Measurements from ENCODE around the gene HIKESHI. TPM values are rescaled to one million over a fixed set of nuclear protein-coding genes. Genes with fewer than 3 reads are reported as not detected.

HIKESHI gene
- total and polyA plus RNA-seq, 2 of the 13 experiments (the other 11 are each of a cell fraction or from before 2014, with no cell fraction given): 67.8 to 74.8 TPM

GRCh38 chr11:86377972-86378371 lies 75.9 kb downstream of the HIKESHI start:
- ChIA-PET POLR2A (no interaction called here), CTCF (ENCODE audit: low intra/inter-chr PET ratio, low total read pairs) (no interaction called here)
- Histone ChIP-seq H4K20me1 (ENCODE audit: insufficient read depth, low read length) (no peaks in the 10 kb centered on the region), H3K4me1 (ENCODE audit: insufficient read depth, low read length) (no peaks in the 10 kb centered on the region), H3K9ac (ENCODE audit: insufficient read depth, low read depth, low read length) (no peak overlapping the region), H3K4me3 (replicated peaks in 1 of 3; ENCODE audit: insufficient read depth in 1 of 3, low read depth in 2 of 3, low read length in 3 of 3) (no peak overlapping the region), H3K27me3 (ENCODE audit: control insufficient read depth in 1 of 2, insufficient read depth in 2 of 2, low read length in 2 of 2) (peaks cover 1 to 3% of the 10 kb centered on the region in 2 experiments; a peak in 1 of 5 replicates), H3K36me3 (replicated peaks in 1 of 2; ENCODE audit: control insufficient read depth in 1 of 2, insufficient read depth in 2 of 2, low read length in 2 of 2) (no peaks in the 10 kb centered on the region), H3K79me2 (ENCODE audit: insufficient read depth, low read length) (no peaks in the 10 kb centered on the region), H3K27ac (ENCODE audit: extremely low read length, insufficient read depth, low read length) (no peak overlapping the region), H2AFZ (ENCODE audit: low read length) (no peak overlapping the region), H3K9me3 (ENCODE audit: low read length) (no peaks in the 10 kb centered on the region), H3K4me2 (ENCODE audit: low read depth, low read length) (no peak overlapping the region)
- TF ChIP-seq ZNF724P (CRISPR knock-in tag; IDR thresholded peaks at IDR 0.05; ENCODE audit: borderline replicate concordance) (no peak), MAFK (conservative IDR thresholded peaks at IDR 0.05 in 1 of 2, IDR thresholded peaks at IDR 0.05 in 1 of 2; ENCODE audit: low read length in 2 of 2) (peak; percentile 81 to 90), BHLHE40 (IDR thresholded peaks at IDR 0.05; ENCODE audit: low read length) (no peak), ZMYM3 (CRISPR knock-in tag; IDR thresholded peaks at IDR 0.05) (no peak), SRF (IDR thresholded peaks at IDR 0.05; ENCODE audit: low read depth, low read length) (no peak), TOPORS (CRISPR knock-in tag; IDR thresholded peaks at IDR 0.05) (no peak), NFE2L2 (IDR thresholded peaks at IDR 0.05; ENCODE audit: low read length) (0 out of 2 replicates have a peak, but pooled peaks have one; percentile 30), ZNF598 (CRISPR knock-in tag; IDR thresholded peaks at IDR 0.05; ENCODE audit: borderline replicate concordance) (no peak), MAFF (IDR thresholded peaks at IDR 0.05; ENCODE audit: low read depth, low read length) (peak; percentile 82), ZNF333 (CRISPR knock-in tag; IDR thresholded peaks at IDR 0.05; ENCODE audit: borderline replicate concordance) (no peak), PBX2 (CRISPR knock-in tag; IDR thresholded peaks at IDR 0.05) (no peak), ZFP36 (IDR thresholded peaks at IDR 0.05; ENCODE audit: borderline replicate concordance, low read depth, low read length, partially characterized antibody) (no peak), JUNB (CRISPR knock-in tag; IDR thresholded peaks at IDR 0.05; ENCODE audit: borderline replicate concordance) (no peak), RFX1 (IDR thresholded peaks at IDR 0.05) (no peak), ZBTB42 (CRISPR knock-in tag; IDR thresholded peaks at IDR 0.05) (no peak), ZBTB46 (CRISPR knock-in tag; IDR thresholded peaks at IDR 0.05; ENCODE audit: borderline replicate concordance) (no peak), THAP9 (CRISPR knock-in tag; IDR thresholded peaks at IDR 0.05; ENCODE audit: borderline replicate concordance) (no peak), TEAD3 (CRISPR knock-in tag; optimal IDR thresholded peaks at IDR 0.05; ENCODE audit: borderline replicate concordance) (no peak), ZIK1 (CRISPR knock-in tag; IDR thresholded peaks at IDR 0.05; ENCODE audit: borderline replicate concordance, low read depth) (no peak), ZNF775 (CRISPR knock-in tag; IDR thresholded peaks at IDR 0.05; ENCODE audit: borderline replicate concordance) (no peak), ISX (CRISPR knock-in tag; conservative IDR thresholded peaks at IDR 0.05) (no peak)
- ATAC-seq (no peak), DNase-seq (ENCODE audit: low spot score) (no peak), FAIRE-seq (no peak)
- intact Hi-C loops (cut with micrococcal nuclease; ENCODE audit: unreplicated experiment): no loop called here
- in situ Hi-C loops (cut with HindIII; ENCODE audit: extremely low pct_ligation_motif_present, low pct_unique_long_range_greater_than_20kb): no loop called here
- no TSS peak for BruUV-seq (replicated peaks)

Measured in HepG2 (cell line).